ENCODE measurements around the gene SMTNL2. TPM values are rescaled to one million over a fixed set of nuclear protein-coding genes. Genes with fewer than 3 reads are reported as not detected.
"Not testable (repeated sequence)": the region's sequence is repeated elsewhere in the genome, so short reads cannot be mapped to it uniquely, and the experiment has no call there.

SMTNL2 gene
- total and polyA plus RNA-seq, 12 donors = 2.7 to 84.1 (median 19.1) TPM

GRCh38 chr17:4588898-4589625 is 4.7 kb downstream of the SMTNL2 start:
- H3K9me3 ChIP-seq = no peaks in the 10 kb centered on the region
- TF ChIP-seq CTCF (IDR thresholded peaks at IDR 0.05) = no peak
- 83 to 92% methylated on average over 22 of the region's 22 CpGs for WGBS, 2 donors
- ATAC-seq (no peak), DNase-seq (no peak)
- peaks cover 16 to 63% (median 46%) of the 10 kb centered on the region in 9 donors for H3K4me1 ChIP-seq
- peak overlapping the region in 6 of 10 donors; percentile 66 to 86 (median 80) for H3K27ac ChIP-seq
- H3K36me3 ChIP-seq = no peaks in the 10 kb centered on the region
- intact Hi-C loops (cut with DNase I) = loop anchor here in 1 of 10 donors (2.0 kb wide), 1 partner anchor 16 kb away; no protein-coding TSS in a partner anchor
- H3K27me3 ChIP-seq = peaks cover 0 to 22% (median 9%) of the 10 kb centered on the region in 7 donors
- H3K4me3 ChIP-seq = no peak overlapping the region

- DNase-seq; ATAC-seq; H3K27ac ChIP-seq; H3K4me3 ChIP-seq; H3K9me3 ChIP-seq; intact Hi-C loops (cut with DNase I); H3K36me3 ChIP-seq: not testable (repeated sequence)
- Histone ChIP-seq H3K27me3 (peaks cover 0 to 12% (median 1%) of the 10 kb centered on the region in 7 donors), H3K4me1 (peaks cover 14 to 60% (median 45%) of the 10 kb centered on the region in 9 donors)
- WGBS, 2 donors = 50 to 68% methylated on average over 9 to 11 of the region's 11 CpGs
Observed at GRCh38 chr17:4590042-4590441, 5.7 kb downstream of the SMTNL2 start.

DNA sequence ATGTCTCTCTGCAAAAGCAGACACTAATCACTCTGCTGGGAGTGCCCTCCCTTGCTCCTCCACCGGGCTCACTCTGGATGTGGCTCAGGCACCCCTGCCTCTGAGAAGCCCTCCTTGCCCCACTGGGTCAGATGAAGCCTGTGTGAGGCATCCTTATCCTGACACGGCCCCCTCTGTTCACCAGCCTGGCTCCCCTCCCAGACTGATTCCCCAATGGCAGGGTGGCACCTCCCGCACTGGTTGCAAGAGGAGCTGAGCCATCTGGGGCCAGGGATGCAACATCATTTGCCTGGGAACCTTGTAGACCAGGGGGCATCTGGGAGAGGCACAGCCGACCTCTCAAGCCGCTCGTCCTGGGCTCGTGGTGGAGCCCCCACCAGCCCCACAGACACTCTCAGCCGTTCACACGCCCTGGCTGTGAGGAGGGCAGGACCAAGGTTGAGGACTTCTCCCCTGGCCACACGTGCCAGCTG is 6.7 kb downstream of the SMTNL2 start:
- H3K9me3 ChIP-seq = no peaks in the 10 kb centered on the region
- DNase-seq (no peak), ATAC-seq (peak in 1 of 8 donors; percentile 14)
- no peak for TF ChIP-seq CTCF (IDR thresholded peaks at IDR 0.05)
- intact Hi-C loops (cut with DNase I) = no loop called here
- H3K27me3 ChIP-seq = peaks cover 0 to 3% (median 0%) of the 10 kb centered on the region in 7 donors
- no peaks in the 10 kb centered on the region for H3K36me3 ChIP-seq
- H3K4me1 ChIP-seq = peaks cover 9 to 54% (median 38%) of the 10 kb centered on the region in 9 donors
- H3K4me3 ChIP-seq = no peak overlapping the region
- H3K27ac ChIP-seq = peak overlapping the region in 6 of 10 donors; percentile 10 to 52 (median 31)
- WGBS, 2 donors = 57 to 62% methylated on average over 10 of the region's 10 CpGs

DNA sequence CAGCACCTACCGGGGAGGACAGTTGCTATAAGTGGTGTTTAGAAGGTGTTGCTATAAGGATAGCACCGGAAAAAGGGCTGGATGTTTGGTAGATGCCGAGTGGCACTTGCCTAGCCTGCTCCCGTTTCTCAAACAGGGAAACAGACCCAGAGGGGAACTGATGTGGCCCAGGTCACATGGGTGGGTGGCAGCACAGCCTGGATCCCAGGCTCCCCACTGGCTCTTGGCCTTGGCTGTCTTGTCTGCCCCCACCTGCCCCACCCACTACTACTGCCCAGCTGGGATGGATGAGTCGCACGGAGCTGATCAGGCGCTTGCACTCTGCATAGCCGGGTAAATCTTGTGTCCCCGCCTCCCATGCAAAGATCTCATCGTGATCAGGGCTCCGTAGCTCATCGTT is 7.2 kb downstream of the SMTNL2 start:
- intact Hi-C loops (cut with DNase I) = no loop called here
- Histone ChIP-seq H3K4me1 (peaks cover 9 to 53% (median 35%) of the 10 kb centered on the region in 9 donors), H3K4me3 (no peak overlapping the region), H3K27me3 (no peaks in the 10 kb centered on the region), H3K27ac (peak overlapping the region in 5 of 10 donors; percentile 10 to 44 (median 28)), H3K36me3 (no peaks in the 10 kb centered on the region), H3K9me3 (no peaks in the 10 kb centered on the region)
- DNase-seq (no peak), ATAC-seq (peak in 2 of 8 donors; percentile 3 to 9)
- no peak for TF ChIP-seq CTCF (IDR thresholded peaks at IDR 0.05)
- whole genome bisulfite sequencing, 2 donors = 60 to 71% methylated on average over 12 of the region's 12 CpGs

All from heart right ventricle (tissue), 16 donors.